Stomach (tissue), 4 donors: ENCODE results near the gene PTPRM.

Experiments
- POLR2A ChIP-seq, 4 donors: fragments of 450-650 bp; IDR thresholded peaks; one replicate each; pipeline ENCODE4 v1.6.1; 2016; ENCODE audit warnings: antibody characterized with exemption in 4 of 4, control low read depth in 2 of 4, mild to moderate bottlenecking in 1 of 4, moderate library complexity in 1 of 4
- TF ChIP-seq, protein P1 (sequence below), 7 experiments: fragments of 450-650 bp in 4 of 7; fragments of 200-600 bp in 3 of 7; sonication (generic) in 3 of 7; IDR thresholded peaks; one replicate each; pipeline ENCODE4 v1.5.1; 2016 to 2019; ENCODE audit warnings: antibody characterized with exemption in 7 of 7, control low read depth in 2 of 7, mild to moderate bottlenecking in 1 of 7

DNA sequence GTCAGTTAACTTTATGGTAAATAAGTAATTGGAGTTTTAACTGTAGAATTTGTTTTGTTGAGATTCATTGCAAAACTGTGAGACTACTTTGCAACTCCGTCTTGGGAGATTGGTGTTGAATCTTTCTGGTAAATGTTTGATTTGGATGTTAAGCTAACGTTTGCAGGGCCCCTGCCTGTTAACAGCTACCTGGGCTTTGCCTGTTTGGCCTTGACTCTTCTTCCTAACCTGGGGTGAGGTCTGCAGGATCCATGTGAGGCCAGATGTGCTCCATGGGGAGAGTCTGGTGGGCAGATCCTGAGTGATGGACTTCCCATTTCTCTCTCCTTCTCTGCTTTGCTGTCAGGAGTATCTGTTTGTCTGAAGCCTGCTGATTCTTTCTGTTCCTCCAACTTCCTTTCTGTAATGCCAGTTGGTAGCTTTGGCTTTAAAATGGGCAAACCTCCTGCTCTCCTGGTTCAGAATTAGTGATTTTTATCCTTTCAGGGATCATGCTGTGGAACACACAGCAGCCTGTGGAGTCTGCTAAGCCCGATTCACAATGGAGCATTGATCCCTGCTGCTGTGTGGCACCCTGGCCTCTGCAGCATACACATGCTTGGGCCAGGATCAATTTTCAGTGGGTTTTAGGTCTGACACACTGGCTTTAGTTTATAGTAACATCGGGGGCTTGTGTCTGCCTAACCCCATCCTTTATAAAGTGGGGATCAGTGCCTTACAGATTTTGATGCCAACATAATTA lies 36.3 kb downstream of the PTPRM start:
- TF ChIP-seq, protein P1, sequence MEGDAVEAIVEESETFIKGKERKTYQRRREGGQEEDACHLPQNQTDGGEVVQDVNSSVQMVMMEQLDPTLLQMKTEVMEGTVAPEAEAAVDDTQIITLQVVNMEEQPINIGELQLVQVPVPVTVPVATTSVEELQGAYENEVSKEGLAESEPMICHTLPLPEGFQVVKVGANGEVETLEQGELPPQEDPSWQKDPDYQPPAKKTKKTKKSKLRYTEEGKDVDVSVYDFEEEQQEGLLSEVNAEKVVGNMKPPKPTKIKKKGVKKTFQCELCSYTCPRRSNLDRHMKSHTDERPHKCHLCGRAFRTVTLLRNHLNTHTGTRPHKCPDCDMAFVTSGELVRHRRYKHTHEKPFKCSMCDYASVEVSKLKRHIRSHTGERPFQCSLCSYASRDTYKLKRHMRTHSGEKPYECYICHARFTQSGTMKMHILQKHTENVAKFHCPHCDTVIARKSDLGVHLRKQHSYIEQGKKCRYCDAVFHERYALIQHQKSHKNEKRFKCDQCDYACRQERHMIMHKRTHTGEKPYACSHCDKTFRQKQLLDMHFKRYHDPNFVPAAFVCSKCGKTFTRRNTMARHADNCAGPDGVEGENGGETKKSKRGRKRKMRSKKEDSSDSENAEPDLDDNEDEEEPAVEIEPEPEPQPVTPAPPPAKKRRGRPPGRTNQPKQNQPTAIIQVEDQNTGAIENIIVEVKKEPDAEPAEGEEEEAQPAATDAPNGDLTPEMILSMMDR (IDR thresholded peaks at IDR 0.05): no peak
- no peak for TF ChIP-seq POLR2A (IDR thresholded peaks at IDR 0.05)
